Islet precursor cell (in vitro differentiated cells): Measurements from ENCODE around the gene DRD1.
"Not testable (repeated sequence)": the region's sequence is repeated elsewhere in the genome, so short reads cannot be mapped to it uniquely, and the experiment has no call there.

Source experiments
- DNase-seq: peaks from one replicate; pipeline ENCODE4 v3.0.0-alpha.2; 2018

DRD1 gene

GRCh38 chr5:175422058-175422457 lies 21.9 kb downstream of the DRD1 start:
- DNase-seq, result no peak

DNA sequence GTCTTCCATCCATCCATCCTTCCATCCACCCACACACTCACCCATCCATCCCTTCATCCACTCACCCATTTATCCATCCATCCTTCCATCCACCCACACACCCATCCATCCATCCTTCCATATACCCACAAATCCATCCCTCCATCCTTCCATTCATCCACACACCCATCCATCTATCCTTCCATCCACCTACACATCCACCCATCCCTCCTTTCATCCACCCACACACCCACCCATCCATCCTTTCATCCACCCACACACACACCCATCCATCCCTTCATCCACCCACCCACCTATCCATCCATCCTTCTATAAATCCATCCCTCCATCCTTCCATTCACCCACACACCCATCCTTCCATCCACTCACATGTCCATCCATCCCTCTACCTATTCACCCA lies 23.6 kb downstream of the DRD1 start:
- no peak for DNase-seq

DNA sequence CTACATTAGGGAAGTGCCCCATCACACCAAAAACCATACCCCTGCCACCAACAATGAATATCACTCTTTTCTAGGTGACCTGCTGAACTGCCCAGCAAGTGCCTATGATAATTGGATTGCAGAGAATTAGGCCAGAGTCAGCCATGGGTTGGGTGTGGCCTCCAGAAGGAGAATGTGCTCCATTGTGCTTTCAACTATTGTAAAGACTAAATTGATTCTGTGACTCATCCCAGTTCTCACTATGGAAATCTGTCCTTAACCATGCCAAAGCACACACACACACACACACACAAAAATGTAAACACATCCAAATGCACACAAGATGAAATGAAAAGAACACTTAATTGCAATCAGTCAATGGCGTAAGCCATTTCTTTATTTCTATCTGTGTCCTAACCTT lies 25.7 kb downstream of the DRD1 start:
- DNase-seq, result no peak

DNA sequence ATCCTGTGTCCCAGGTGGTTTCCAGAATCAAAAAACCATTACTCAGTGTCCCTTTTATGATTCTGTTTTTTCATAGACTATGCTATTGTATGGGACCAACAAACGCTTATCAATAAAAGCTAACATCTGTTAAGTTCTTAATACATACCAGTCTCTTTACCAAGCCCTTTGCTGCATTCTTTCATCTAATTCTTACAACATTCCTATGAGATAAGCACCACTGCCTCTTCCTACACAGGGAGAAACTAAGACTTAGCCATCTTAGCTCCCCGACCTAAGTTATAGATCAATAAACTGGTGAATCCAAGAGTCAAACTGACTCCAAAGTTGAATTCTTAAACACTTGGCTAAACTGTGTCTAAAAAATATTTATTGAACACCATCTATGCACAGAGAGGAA lies 26.6 kb downstream of the DRD1 start:
- DNase-seq, result no peak

DNA sequence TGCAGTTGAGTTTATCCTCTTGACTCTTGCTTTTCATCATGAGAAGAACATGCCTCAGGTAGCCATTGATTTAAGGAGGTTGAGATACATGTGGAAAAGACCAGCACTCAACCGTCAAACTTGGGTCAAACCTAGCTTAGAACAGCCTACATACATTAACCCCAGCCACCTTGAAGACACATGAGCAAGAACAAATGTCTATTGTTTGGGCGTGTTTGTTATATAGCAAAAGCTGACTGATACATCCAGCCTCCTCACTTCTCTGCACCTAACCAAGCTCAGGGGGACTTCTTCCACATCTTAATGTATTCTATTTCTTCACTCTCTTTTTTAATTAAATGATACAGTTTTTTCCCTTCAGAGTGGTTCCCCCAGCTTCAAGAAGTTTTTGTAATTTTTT lies 28.7 kb downstream of the DRD1 start:
- DNase-seq, result no peak

GRCh38 chr5:175410926-175411325 lies 33.1 kb downstream of the DRD1 start:
- no peak for DNase-seq

- no peak for DNase-seq
Observed at GRCh38 chr5:175406300-175406699, 37.7 kb downstream of the DRD1 start.

GRCh38 chr5:175397590-175398297 lies 46.2 kb downstream of the DRD1 start:
- not testable (repeated sequence) for DNase-seq

DNA sequence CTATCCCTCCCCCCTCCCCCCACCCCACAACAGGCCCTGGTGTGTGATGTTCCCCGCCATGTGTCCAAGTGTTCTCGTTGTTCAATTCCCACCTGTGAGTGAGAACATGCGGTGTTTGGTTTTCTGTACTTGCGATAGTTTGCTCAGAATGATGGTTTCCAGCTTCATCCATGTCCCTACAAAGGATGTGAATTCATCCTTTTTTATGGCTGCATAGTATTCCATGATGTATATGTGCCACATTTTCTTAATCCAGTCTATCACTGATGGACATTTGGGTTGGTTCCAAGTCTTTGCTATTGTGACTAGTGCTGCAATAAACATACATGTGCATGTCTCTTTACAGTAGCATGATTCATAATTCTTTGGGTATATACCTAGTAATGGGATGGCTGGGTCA lies 48.6 kb downstream of the DRD1 start:
- not testable (repeated sequence) for DNase-seq

- DNase-seq, result no peak
Observed at GRCh38 chr5:175394601-175395000, 49.4 kb downstream of the DRD1 start.

- no peak for DNase-seq
Observed at GRCh38 chr5:175393897-175394296, 50.1 kb downstream of the DRD1 start.

- DNase-seq, result no peak
Observed at GRCh38 chr5:175392236-175392635, 51.7 kb downstream of the DRD1 start.

- DNase-seq, result no peak
Observed at GRCh38 chr5:175390352-175391083, 53.5 kb downstream of the DRD1 start.
